Heart left ventricle (tissue), 13 donors: ENCODE data around the gene PSAPL1.

Experiments
- POLR2A ChIP-seq, 2 donors: fragments of 450-650 bp; IDR thresholded peaks; one replicate each; pipeline ENCODE4 v1.6.1; 2017; ENCODE audit warnings: antibody characterized with exemption in 2 of 2, mild to moderate bottlenecking in 2 of 2, moderate library complexity in 2 of 2
- TF ChIP-seq, protein P1 (sequence below), 12 donors: fragments of 200-600 bp; sonication (generic) in 4 of 12; IDR thresholded peaks; one replicate each; pipeline versions ENCODE4 v1.5.0 to v1.8.0; 2018 to 2022; ENCODE audit warnings: antibody characterized with exemption in 12 of 12, mild to moderate bottlenecking in 5 of 12
- donor health status: ischemic (EF 13 %, LVEDD 7.1; RV severe dilation, severe dysfunction).
- donor health status: DM: no; HTN: yes; CAD: no.
- donor health status: DM: no; HTN: no; CAD: no.
- donor health status: ischemic (EF 25% LVEDD 6.9; RV normal size, moderate dysfunction).
- donor health status: ischemic (EF 25% LVEDD 5.7; RV mildly dilated, moderate dysfunction).
- donor health status: ischemic (EF 35%, LVEDD 5.7; RV mildly dilated, moderate dysfunction).
- donor health status: nonischemic (EF 11% LVEDD 7.7; RV severe dilation, severe dysfunction).
- donor health status: DM: yes; HTN: yes; CAD: no.
- donor health status: PGD.
- donor health status: ischemic (EF 29% LVEDD 5.4; RV normal size, mild dysfunction).
- donor health status: nonischemic (EF 23%, LVEDD 6.1; RV moderate dilation, normal function).

DNA sequence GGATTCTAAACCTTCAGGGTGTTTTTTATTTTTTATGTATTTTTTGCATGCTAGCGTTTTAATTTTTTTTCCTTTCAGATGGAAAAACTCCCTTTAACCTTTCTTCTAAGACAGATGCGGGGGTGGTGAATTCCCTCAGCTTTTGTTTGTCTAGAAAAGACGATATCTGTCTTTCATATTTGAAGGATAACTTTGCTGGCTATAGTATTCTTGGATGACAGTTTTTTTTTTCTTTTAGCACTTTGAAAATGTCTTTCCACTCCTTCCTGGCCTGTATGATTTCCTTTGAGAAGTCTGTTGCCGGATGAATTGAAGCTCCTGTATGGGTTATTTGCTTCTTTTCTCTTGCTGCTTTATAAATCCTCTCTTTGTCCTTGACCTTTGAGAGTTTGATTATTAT lies 26.6 kb downstream of the PSAPL1 start:
- TF ChIP-seq, protein P1, sequence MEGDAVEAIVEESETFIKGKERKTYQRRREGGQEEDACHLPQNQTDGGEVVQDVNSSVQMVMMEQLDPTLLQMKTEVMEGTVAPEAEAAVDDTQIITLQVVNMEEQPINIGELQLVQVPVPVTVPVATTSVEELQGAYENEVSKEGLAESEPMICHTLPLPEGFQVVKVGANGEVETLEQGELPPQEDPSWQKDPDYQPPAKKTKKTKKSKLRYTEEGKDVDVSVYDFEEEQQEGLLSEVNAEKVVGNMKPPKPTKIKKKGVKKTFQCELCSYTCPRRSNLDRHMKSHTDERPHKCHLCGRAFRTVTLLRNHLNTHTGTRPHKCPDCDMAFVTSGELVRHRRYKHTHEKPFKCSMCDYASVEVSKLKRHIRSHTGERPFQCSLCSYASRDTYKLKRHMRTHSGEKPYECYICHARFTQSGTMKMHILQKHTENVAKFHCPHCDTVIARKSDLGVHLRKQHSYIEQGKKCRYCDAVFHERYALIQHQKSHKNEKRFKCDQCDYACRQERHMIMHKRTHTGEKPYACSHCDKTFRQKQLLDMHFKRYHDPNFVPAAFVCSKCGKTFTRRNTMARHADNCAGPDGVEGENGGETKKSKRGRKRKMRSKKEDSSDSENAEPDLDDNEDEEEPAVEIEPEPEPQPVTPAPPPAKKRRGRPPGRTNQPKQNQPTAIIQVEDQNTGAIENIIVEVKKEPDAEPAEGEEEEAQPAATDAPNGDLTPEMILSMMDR (IDR thresholded peaks at IDR 0.05): no peak
- TF ChIP-seq POLR2A (IDR thresholded peaks at IDR 0.05): no peak
